ENCODE results near the gene SZRD1. TPM values are rescaled to one million over a fixed set of nuclear protein-coding genes. Genes with fewer than 3 reads are reported as not detected.
A peak's percentile ranks its signal among the peaks of the same experiment; 100 is the strongest.

The SZRD1 gene
- polyA plus RNA-seq (2012; ENCODE audit: insufficient read length, low read depth), result 137 TPM

GRCh38 chr1:16366722-16367257 lies at the start of gene SZRD1:
TSS of gene SZRD1 (plus strand) at chr1:16367242. CDS start at chr1:16367258, 16 bp downstream.
- TF ChIP-seq POLR2AphosphoS5 (IDR thresholded peaks at IDR 0.05; ENCODE audit: low read depth, low read length) (no peak), TAF1 (IDR thresholded peaks at IDR 0.05; ENCODE audit: borderline replicate concordance, insufficient read depth, low read length) (peak; percentile 70; the same call in 1 of the 2 replicates), FOXP2 (optimal IDR thresholded peaks at IDR 0.05; ENCODE audit: borderline replicate concordance, extremely low read depth, extremely low read length, insufficient read depth) (peak; percentile 48)

- TF ChIP-seq TAF1 (IDR thresholded peaks at IDR 0.05; ENCODE audit: borderline replicate concordance, insufficient read depth, low read length) (no peak), SIN3A (IDR thresholded peaks at IDR 0.05; ENCODE audit: borderline replicate concordance, insufficient read depth, low read length) (no peak), FOXP2 (optimal IDR thresholded peaks at IDR 0.05; ENCODE audit: borderline replicate concordance, extremely low read depth, extremely low read length, insufficient read depth) (no peak), POLR2AphosphoS5 (IDR thresholded peaks at IDR 0.05; ENCODE audit: low read depth, low read length) (no peak), REST (IDR thresholded peaks at IDR 0.05; ENCODE audit: insufficient read depth in 1 of 2, low read depth in 2 of 2, low read length in 2 of 2) (no peak)
Observed at GRCh38 chr1:16318555-16318954, 48.5 kb upstream of the SZRD1 start.

GRCh38 chr1:16321176-16321867 lies 45.7 kb upstream of the SZRD1 start:
- no peak for TF ChIP-seq POLR2AphosphoS5 (IDR thresholded peaks at IDR 0.05; ENCODE audit: low read depth, low read length)

- TF ChIP-seq TAF1 (IDR thresholded peaks at IDR 0.05; ENCODE audit: borderline replicate concordance, insufficient read depth, low read length) (no peak), FOXP2 (optimal IDR thresholded peaks at IDR 0.05; ENCODE audit: borderline replicate concordance, extremely low read depth, extremely low read length, insufficient read depth) (no peak), POLR2AphosphoS5 (IDR thresholded peaks at IDR 0.05; ENCODE audit: low read depth, low read length) (no peak), SIN3A (IDR thresholded peaks at IDR 0.05; ENCODE audit: borderline replicate concordance, insufficient read depth, low read length) (no peak), REST (IDR thresholded peaks at IDR 0.05; ENCODE audit: insufficient read depth in 1 of 2, low read depth in 2 of 2, low read length in 2 of 2) (no peak)
Observed at GRCh38 chr1:16324456-16324890, 42.6 kb upstream of the SZRD1 start.

GRCh38 chr1:16326833-16327404 lies 40.1 kb upstream of the SZRD1 start:
- no peak for TF ChIP-seq FOXP2 (optimal IDR thresholded peaks at IDR 0.05; ENCODE audit: borderline replicate concordance, extremely low read depth, extremely low read length, insufficient read depth)
- no peak for TF ChIP-seq TAF1 (IDR thresholded peaks at IDR 0.05; ENCODE audit: borderline replicate concordance, insufficient read depth, low read length)
- TF ChIP-seq REST (IDR thresholded peaks at IDR 0.05; ENCODE audit: insufficient read depth in 1 of 2, low read depth in 2 of 2, low read length in 2 of 2), result no peak

GRCh38 chr1:16334655-16335340 lies 32.2 kb upstream of the SZRD1 start:
- TF ChIP-seq REST (IDR thresholded peaks at IDR 0.05; ENCODE audit: insufficient read depth in 1 of 2, low read depth in 2 of 2, low read length in 2 of 2), result no peak
